ACC112 (cell line): ENCODE measurements around the gene MED16.

Experiments
- H2AFZ ChIP-seq: fragments of 200-600 bp; sonication (generic); one replicate; pipeline ENCODE4 v1.6.0; 2017; ENCODE audit warnings: antibody characterized with exemption, low read length; ENCODE audit not compliant: unreplicated experiment
- H3K27ac ChIP-seq: fragments of 200-600 bp; sonication (generic); 2 replicates; pipeline ENCODE4 v1.5.1; 2014; ENCODE audit warnings: low read depth, mild to moderate bottlenecking, antibody characterized with exemption, low read length, moderate library complexity
- H3K27me3 ChIP-seq: fragments of 200-600 bp; sonication (generic); 2 replicates; pipeline ENCODE4 v1.6.1; 2014; ENCODE audit warnings: mild to moderate bottlenecking, antibody characterized with exemption, low read length, moderate library complexity, mixed read lengths; ENCODE audit not compliant: insufficient read depth
- H3K36me3 ChIP-seq: fragments of 200-600 bp; sonication (generic); 2 replicates; pipeline ENCODE4 v1.6.1; 2016; ENCODE audit warnings: mild to moderate bottlenecking, antibody characterized with exemption, low read length, moderate library complexity, mixed read lengths; ENCODE audit not compliant: insufficient read depth
- H3K4me1 ChIP-seq: fragments of 200-600 bp; sonication (generic); one replicate; pipeline ENCODE4 v1.6.1; 2016; ENCODE audit warnings: low read length, mixed read lengths; ENCODE audit not compliant: insufficient read depth, unreplicated experiment, control insufficient read depth
- H3K4me3 ChIP-seq: fragments of 200-600 bp; sonication (generic); 2 replicates; pipeline ENCODE4 v1.5.1; 2014; ENCODE audit warnings: mild to moderate bottlenecking, low read depth, low read length
- H3K79me2 ChIP-seq: fragments of 200-600 bp; sonication (generic); one replicate; pipeline ENCODE4 v1.6.0; 2016; ENCODE audit warnings: low read length; ENCODE audit not compliant: control insufficient read depth, unreplicated experiment, insufficient read depth

Gene MED16

DNA sequence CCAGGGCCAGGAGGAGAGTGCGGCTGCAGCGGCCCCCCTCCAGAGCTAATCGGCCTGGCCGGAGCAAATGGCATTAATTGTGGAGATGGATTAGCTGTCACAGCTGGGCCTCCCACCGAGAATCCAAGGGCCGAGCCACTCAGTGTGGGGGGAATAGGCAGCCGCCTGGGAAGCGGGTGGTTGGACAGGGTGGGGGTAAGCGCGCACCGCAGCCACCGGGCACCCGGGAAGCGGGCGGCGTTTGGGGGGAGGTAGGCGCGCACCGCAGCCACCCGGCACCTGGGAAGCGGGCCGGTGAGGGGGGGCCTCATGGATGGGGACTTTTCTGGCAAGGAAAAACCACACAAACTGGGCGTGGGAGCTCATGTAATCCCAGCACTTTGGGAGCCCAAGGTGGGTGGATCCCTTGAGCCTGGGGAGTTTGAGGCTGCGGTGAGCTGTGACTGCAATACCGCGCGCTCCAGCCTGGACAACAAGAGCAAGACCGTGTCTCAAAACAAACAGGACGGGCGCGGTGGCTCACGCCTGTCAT is 10.3 kb upstream of the MED16 start:
- no peaks in the 10 kb centered on the region for H3K27me3 ChIP-seq
- H3K27ac ChIP-seq, result no peak overlapping the region
- no peak overlapping the region for H2AFZ ChIP-seq
- H3K4me3 ChIP-seq, result no peak overlapping the region
- H3K36me3 ChIP-seq, result no peaks in the 10 kb centered on the region
- no peaks in the 10 kb centered on the region for H3K4me1 ChIP-seq
- no peaks in the 10 kb centered on the region for H3K79me2 ChIP-seq

DNA sequence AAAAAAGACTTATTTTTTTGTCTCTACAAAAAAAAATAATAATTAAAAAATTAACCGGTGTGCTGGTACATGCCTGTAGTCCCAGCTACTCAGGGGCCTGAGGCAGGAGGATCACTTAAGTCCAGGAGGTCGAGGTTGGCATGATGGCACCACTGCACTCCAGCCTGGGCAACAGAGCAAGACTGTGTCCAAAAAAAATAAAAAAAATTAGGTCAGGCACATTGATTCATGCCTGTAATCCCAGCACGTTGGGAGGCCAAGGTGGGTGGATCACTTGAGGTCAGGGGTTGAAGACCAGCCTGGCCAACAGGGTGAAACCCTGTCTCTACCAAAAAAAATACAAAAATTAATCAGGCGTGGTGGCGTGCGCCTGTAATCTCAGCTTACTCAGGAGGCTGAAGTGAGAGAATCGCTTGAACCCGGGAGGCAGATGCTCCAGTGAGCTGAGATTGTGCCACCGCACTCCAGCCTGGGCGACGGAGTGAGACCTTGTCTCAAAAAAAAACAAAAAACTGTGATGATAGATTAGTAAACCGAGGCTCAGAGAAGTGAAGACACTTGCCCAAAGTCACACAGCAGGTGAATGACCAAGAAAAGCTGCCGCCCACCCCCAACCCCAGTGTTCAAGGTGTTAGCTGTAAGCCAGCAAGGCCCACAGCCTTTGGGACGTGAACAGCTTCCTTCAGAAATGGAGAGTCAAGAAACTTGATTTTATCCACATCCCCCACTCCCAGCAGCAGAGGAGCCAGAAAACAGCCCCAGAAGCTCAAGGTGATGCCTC is 9.6 kb upstream of the MED16 start:
- no peak overlapping the region for H3K4me3 ChIP-seq
- H3K27me3 ChIP-seq, result no peaks in the 10 kb centered on the region
- no peaks in the 10 kb centered on the region for H3K79me2 ChIP-seq
- no peak overlapping the region for H3K27ac ChIP-seq
- H3K4me1 ChIP-seq, result no peaks in the 10 kb centered on the region
- H3K36me3 ChIP-seq, result no peaks in the 10 kb centered on the region
- no peak overlapping the region for H2AFZ ChIP-seq

DNA sequence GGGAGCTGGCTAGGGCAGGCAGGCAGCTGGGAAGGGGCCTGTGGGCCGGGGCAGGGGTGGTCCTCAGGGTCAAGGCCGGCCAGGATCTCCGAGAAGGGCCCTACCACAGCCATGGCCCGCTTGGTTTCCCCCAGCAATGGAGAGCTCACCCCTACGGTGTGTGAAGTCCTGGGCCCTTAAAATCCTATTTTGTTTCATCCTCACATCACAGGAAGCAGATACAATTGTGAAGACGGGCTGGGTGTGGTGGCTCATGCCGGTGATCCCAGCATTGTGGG is 9.0 kb upstream of the MED16 start:
- no peak overlapping the region for H2AFZ ChIP-seq
- H3K4me3 ChIP-seq, result no peak overlapping the region
- no peaks in the 10 kb centered on the region for H3K36me3 ChIP-seq
- no peak overlapping the region for H3K27ac ChIP-seq
- no peaks in the 10 kb centered on the region for H3K27me3 ChIP-seq
- no peaks in the 10 kb centered on the region for H3K4me1 ChIP-seq
- H3K79me2 ChIP-seq, result no peaks in the 10 kb centered on the region

DNA sequence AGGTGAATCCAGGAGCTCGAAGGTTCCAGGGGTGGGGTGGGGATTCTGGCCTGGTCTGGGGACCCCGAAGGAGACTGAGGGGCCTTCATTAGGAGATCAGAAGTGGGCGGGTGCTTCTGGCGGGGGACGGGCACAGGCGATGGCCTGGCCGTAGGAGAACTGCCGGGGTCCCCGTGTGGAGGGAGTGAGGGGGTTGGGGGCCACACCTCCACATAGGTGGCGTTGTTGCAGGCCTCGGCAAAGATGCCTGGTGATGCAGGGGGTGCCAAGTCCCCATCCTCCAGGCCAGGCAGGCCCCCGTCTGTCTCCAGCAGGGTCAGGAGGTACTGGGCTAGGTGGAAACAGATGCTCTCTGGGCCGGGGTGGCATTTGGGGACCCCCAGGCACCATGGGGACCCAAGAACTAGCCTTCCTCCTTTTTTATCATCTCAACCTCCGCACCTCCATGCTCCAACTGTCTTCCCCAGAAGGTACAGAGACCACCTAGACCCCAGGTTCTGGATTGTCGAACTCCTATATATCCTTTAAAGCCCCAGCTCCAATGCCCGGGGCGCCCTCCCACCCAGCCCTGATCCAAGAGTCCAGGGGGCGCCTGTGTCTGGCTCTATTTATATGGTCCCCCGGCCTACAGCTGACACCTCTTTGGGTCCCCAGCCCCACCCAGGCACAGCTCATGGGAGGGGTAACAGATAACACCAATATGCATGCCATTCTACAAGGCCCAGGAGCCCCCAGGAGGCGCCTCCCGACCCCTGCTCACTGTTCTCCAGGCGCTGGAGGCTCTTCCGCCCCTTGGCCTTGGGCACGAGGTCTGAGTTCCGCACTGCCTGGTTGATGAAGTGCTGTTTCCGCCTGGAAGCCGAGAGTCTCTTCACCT is 8.5 kb upstream of the MED16 start:
- no peak overlapping the region for H3K27ac ChIP-seq
- no peaks in the 10 kb centered on the region for H3K27me3 ChIP-seq
- no peaks in the 10 kb centered on the region for H3K36me3 ChIP-seq
- no peaks in the 10 kb centered on the region for H3K79me2 ChIP-seq
- H3K4me3 ChIP-seq, result no peak overlapping the region
- H2AFZ ChIP-seq, result no peak overlapping the region
- no peaks in the 10 kb centered on the region for H3K4me1 ChIP-seq

DNA sequence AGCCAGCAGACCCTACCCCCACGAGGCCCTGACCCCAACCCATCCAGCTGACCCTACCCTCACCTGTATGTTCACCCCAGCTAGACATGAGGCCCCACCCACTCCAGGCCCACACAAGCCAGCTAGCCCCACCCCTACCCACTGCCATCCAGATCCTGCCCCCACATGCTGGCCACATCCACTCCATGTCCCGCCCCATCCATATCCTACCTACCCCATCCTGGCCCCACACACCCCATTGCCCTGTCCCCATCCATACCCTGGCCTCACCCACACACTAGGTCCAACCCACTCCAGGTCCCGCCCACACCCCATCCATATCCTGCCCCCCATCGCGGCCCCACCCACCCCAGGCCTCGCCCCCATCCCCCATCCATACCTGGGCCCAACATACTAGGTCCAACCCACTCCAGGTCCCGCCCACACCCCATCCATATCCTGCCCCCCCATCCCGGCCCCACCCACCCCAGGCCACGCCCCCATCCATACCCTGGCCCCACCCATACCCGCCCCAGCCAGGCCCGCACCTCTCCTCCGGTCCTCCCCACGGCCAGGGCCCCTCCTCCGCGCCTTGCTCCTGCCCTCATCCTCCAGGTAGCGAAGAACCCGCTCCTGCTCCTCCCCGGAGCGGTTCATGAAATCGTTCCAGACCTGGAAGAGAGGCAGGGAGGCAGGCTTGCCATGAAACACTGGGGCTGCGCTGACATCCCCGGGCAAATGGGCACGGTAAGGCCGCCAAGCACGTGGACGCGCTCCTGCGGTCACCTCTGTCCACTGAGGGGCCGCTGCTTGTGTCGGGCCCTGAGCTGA is 7.5 kb upstream of the MED16 start:
- no peaks in the 10 kb centered on the region for H3K36me3 ChIP-seq

DNA sequence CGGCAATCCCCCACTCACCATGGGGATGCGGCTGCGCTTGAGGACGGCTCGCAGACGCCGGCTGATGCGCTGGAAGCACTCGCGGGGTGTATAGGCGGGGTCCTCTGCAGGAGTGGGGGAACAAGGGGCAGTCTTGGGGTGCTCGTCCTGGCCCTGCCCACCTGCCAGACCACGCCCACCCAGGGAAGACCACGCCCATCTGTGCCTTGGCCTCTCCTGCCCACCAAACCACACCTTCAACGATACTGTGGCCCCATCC is 7.0 kb upstream of the MED16 start:
- Histone ChIP-seq H3K4me3 (no peak overlapping the region), H3K27ac (no peak overlapping the region), H3K4me1 (no peaks in the 10 kb centered on the region), H3K79me2 (no peaks in the 10 kb centered on the region), H3K27me3 (no peaks in the 10 kb centered on the region), H3K36me3 (no peaks in the 10 kb centered on the region), H2AFZ (no peak overlapping the region)

More for the DNA sequence above, 7.5 kb upstream of the MED16 start:
- H3K27ac ChIP-seq, result no peak overlapping the region
- H2AFZ ChIP-seq, result no peak overlapping the region
- H3K27me3 ChIP-seq, result no peaks in the 10 kb centered on the region
- no peak overlapping the region for H3K4me3 ChIP-seq
- H3K79me2 ChIP-seq, result no peaks in the 10 kb centered on the region
- no peaks in the 10 kb centered on the region for H3K4me1 ChIP-seq

DNA sequence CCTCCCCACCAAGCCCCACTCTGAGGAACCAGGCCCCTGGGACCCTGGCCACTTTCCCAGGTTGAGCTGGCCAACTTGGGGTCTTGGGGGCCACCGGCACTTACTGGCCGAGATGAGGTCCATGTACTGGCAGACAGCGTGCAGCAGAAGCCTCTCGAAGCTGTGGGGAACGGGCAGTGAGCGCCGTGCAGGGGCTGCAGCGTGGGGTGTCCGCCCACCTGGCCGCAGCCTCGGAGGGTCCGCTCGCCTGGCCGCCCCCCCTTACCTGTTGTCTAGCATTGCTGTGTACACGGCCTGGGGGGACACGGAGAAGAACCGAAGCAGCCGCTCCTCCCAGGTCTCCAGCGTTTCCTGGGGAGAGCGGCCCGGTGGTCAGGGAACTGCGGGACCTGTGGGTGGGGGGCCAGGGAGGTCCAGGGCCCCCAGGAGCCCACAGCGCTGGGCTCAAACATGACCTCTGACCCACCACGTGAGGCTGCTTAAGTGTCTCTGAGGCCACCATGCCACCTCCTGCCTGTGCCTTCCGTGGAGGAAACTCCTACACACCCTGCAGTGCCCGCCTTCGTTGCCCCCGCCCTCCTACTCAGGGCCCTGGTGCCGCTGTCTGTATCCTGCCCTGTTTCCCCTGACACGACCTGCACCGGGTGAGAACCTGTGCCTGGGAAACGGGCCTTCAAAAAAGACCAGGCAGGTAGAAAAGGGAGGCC is 6.5 kb upstream of the MED16 start:
- H3K79me2 ChIP-seq, result no peaks in the 10 kb centered on the region
- H2AFZ ChIP-seq, result no peak overlapping the region
- H3K27me3 ChIP-seq, result no peaks in the 10 kb centered on the region
- no peak overlapping the region for H3K4me3 ChIP-seq
- H3K27ac ChIP-seq, result no peak overlapping the region
- H3K4me1 ChIP-seq, result no peaks in the 10 kb centered on the region
- no peaks in the 10 kb centered on the region for H3K36me3 ChIP-seq

DNA sequence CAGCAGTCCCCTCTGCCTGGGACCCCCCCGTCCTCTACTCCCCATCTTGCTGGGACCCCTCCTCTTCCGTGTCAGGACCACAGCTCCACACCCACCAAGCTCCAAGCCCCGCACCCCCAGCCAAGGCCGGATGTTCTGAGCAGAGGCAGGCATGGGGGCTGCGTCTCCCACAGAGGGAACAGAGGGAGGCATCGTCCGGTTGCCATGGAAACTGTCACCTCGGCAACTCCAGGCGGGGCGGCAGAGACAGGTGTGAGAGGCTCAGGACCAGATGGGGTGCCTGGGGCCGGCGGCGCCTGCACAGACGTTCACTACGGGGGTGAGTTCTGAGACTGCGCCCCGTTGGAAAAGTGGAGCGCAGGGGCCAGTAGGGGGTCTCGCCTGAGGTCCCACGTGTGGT is 5.7 kb upstream of the MED16 start:
- no peaks in the 10 kb centered on the region for H3K79me2 ChIP-seq
- H2AFZ ChIP-seq, result no peak overlapping the region
- no peaks in the 10 kb centered on the region for H3K27me3 ChIP-seq
- H3K4me1 ChIP-seq, result no peaks in the 10 kb centered on the region
- H3K4me3 ChIP-seq, result no peak overlapping the region
- no peak overlapping the region for H3K27ac ChIP-seq
- H3K36me3 ChIP-seq, result no peaks in the 10 kb centered on the region

DNA sequence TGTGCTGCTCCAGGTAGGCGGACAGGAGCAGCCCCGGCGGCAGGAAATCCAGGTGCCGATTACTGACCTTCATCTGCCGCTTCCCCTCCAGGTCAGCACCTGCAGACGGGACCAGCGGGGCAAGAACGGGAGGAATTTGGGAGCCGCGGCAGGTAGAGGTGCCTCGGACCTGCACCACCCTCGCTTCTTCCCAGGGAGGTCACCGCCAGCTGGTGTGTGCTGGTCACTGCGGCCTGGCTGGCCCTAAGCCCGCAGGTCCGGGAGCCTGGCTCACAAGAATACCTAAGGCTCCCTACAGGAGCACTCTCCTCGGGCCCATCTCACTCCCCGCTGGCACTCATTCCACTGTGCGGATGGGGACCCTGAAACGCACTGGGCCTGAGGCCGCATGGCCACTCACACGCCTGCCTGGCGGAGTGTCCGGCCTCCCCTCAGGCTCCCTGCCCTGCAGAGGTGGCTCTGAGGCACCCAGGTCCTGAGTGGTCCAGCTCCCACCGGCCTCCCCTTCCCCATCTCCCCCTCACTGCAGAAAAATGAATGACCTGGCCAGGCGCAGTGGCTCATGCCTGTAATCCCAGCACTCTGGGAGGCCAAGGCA is 4.6 kb upstream of the MED16 start:
- Histone ChIP-seq H3K4me1 (no peaks in the 10 kb centered on the region), H3K27me3 (no peaks in the 10 kb centered on the region), H3K27ac (no peak overlapping the region), H2AFZ (no peak overlapping the region), H3K79me2 (no peaks in the 10 kb centered on the region), H3K36me3 (no peaks in the 10 kb centered on the region), H3K4me3 (no peak overlapping the region)

DNA sequence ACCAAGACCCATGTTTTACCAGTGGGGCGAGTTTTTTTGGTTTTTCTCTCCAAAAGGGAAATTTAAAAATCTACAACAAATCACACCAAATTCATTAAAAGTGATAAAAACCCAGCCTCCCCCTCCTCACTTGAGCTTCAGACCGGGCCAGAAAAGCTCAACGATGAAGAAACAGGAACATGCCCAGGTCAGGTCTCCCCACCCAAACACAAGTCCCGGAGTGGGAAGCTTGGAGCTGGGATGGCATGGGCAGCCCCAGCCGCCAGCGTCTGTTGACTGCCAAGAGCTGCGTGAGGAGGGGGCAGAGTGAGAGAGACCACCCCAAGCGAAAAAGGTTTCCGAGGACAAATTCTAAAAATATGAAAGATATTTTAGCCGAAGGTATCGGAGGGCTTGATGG is 4.0 kb upstream of the MED16 start:
- Histone ChIP-seq H3K27me3 (no peaks in the 10 kb centered on the region), H3K36me3 (no peaks in the 10 kb centered on the region), H3K4me3 (no peak overlapping the region), H3K79me2 (peaks cover 5% of the 10 kb centered on the region), H2AFZ (no peak overlapping the region), H3K27ac (no peak overlapping the region), H3K4me1 (no peaks in the 10 kb centered on the region)
